ENCODE results near the gene TBC1D22A. TPM values are rescaled to one million over a fixed set of nuclear protein-coding genes. Genes with fewer than 3 reads are reported as not detected.
A peak's percentile ranks its signal among the peaks of the same experiment; 100 is the strongest.

TBC1D22A gene
- total RNA-seq, 2 experiments from 2014 or later: 22.3 to 43.9 TPM

GRCh38 chr22:46896166-46896565, 133.7 kb downstream of the TBC1D22A start:
- no TSS peak for BruUV-seq (replicated peaks)
- H3K9me3 ChIP-seq (ENCODE audit: low read length): no peaks in the 10 kb centered on the region
- no peak overlapping the region for H2AFZ ChIP-seq (ENCODE audit: low read length)
- intact Hi-C loops (cut with micrococcal nuclease; ENCODE audit: unreplicated experiment): no loop called here
- no peak overlapping the region for H3K4me2 ChIP-seq (ENCODE audit: low read length)
- H3K9me2 ChIP-seq (ENCODE audit: insufficient read depth, low read length): no peaks in the 10 kb centered on the region
- no peak overlapping the region for H3K27ac ChIP-seq (ENCODE audit: low read depth, low read length, poor library complexity, severe bottlenecking)
- no peaks in the 10 kb centered on the region for H3K4me1 ChIP-seq (ENCODE audit: insufficient read depth, low read length, poor library complexity, severe bottlenecking)
- no peak overlapping the region for H3K4me3 ChIP-seq (ENCODE audit: low read depth, low read length, poor library complexity, severe bottlenecking)
- H3K79me2 ChIP-seq (ENCODE audit: insufficient read depth, low read depth, low read length): no peaks in the 10 kb centered on the region
- TF ChIP-seq CTCF (conservative IDR thresholded peaks at IDR 0.05; ENCODE audit: low read length) (no peak), EZH2phosphoT487 (IDR thresholded peaks at IDR 0.05; ENCODE audit: borderline replicate concordance, low read depth, low read length) (no peak)
- ChIA-PET POLR2A (no interaction called here), CTCF (ENCODE audit: unreplicated experiment) (no interaction called here)
- H4K20me1 ChIP-seq (ENCODE audit: insufficient read depth, low read length): no peaks in the 10 kb centered on the region
- peaks cover 52% of the 10 kb centered on the region for H3K36me3 ChIP-seq (ENCODE audit: insufficient read depth, low read length)
- DNase-seq (ENCODE audit: low spot score): no peak

GRCh38 chr22:46896568-46897245, 134.3 kb downstream of the TBC1D22A start:
- Histone ChIP-seq H4K20me1 (ENCODE audit: insufficient read depth, low read length) (no peaks in the 10 kb centered on the region), H3K79me2 (ENCODE audit: insufficient read depth, low read depth, low read length) (no peaks in the 10 kb centered on the region), H3K4me3 (ENCODE audit: low read depth, low read length, poor library complexity, severe bottlenecking) (no peak overlapping the region), H3K9me2 (ENCODE audit: insufficient read depth, low read length) (no peaks in the 10 kb centered on the region), H3K27ac (ENCODE audit: low read depth, low read length, poor library complexity, severe bottlenecking) (no peak overlapping the region), H3K36me3 (ENCODE audit: insufficient read depth, low read length) (peaks cover 52% of the 10 kb centered on the region), H3K4me1 (ENCODE audit: insufficient read depth, low read length, poor library complexity, severe bottlenecking) (no peaks in the 10 kb centered on the region), H3K9me3 (ENCODE audit: low read length) (no peaks in the 10 kb centered on the region), H3K4me2 (ENCODE audit: low read length) (no peak overlapping the region), H2AFZ (ENCODE audit: low read length) (no peak overlapping the region)
- ChIA-PET CTCF (ENCODE audit: unreplicated experiment) (no interaction called here), POLR2A (no interaction called here)
- no TSS peak for BruUV-seq (replicated peaks)
- no peak for DNase-seq (ENCODE audit: low spot score)
- intact Hi-C loops (cut with micrococcal nuclease; ENCODE audit: unreplicated experiment): no loop called here
- TF ChIP-seq CTCF (conservative IDR thresholded peaks at IDR 0.05; ENCODE audit: low read length): no peak
- no peak for TF ChIP-seq EZH2phosphoT487 (IDR thresholded peaks at IDR 0.05; ENCODE audit: borderline replicate concordance, low read depth, low read length)

GRCh38 chr22:46897246-46897623, 134.8 kb downstream of the TBC1D22A start:
- Histone ChIP-seq H3K27ac (ENCODE audit: low read depth, low read length, poor library complexity, severe bottlenecking) (no peak overlapping the region), H3K4me3 (ENCODE audit: low read depth, low read length, poor library complexity, severe bottlenecking) (no peak overlapping the region), H3K4me1 (ENCODE audit: insufficient read depth, low read length, poor library complexity, severe bottlenecking) (no peaks in the 10 kb centered on the region), H4K20me1 (ENCODE audit: insufficient read depth, low read length) (no peaks in the 10 kb centered on the region), H3K9me3 (ENCODE audit: low read length) (no peaks in the 10 kb centered on the region), H3K9me2 (ENCODE audit: insufficient read depth, low read length) (no peaks in the 10 kb centered on the region), H2AFZ (ENCODE audit: low read length) (no peak overlapping the region), H3K4me2 (ENCODE audit: low read length) (no peak overlapping the region), H3K79me2 (ENCODE audit: insufficient read depth, low read depth, low read length) (no peaks in the 10 kb centered on the region), H3K36me3 (ENCODE audit: insufficient read depth, low read length) (peaks cover 48% of the 10 kb centered on the region)
- ChIA-PET CTCF (ENCODE audit: unreplicated experiment) (no interaction called here), POLR2A (interaction anchor here (0.6 kb wide), 2 partner anchors 319 to 1022 kb away, joined by 4 to 5 read pairs; no protein-coding TSS in a partner anchor)
- BruUV-seq (replicated peaks): TSS peak; percentile 28
- no peak for DNase-seq (ENCODE audit: low spot score)
- no peak for TF ChIP-seq EZH2phosphoT487 (IDR thresholded peaks at IDR 0.05; ENCODE audit: borderline replicate concordance, low read depth, low read length)
- no peak for TF ChIP-seq CTCF (conservative IDR thresholded peaks at IDR 0.05; ENCODE audit: low read length)
- intact Hi-C loops (cut with micrococcal nuclease; ENCODE audit: unreplicated experiment): no loop called here

Measured in OCI-LY7 (cell line).